ENCODE measurements around the gene PDE4B.
A peak's percentile ranks its signal among the peaks of the same experiment; 100 is the strongest.
"Not testable (repeated sequence)": the region's sequence is repeated elsewhere in the genome, so short reads cannot be mapped to it uniquely, and the experiment has no call there.

Gene PDE4B

GRCh38 chr1:65817891-65818290 is 25.2 kb downstream of the PDE4B start:
- no peak for DNase-seq

GRCh38 chr1:65818966-65819365 is 26.3 kb downstream of the PDE4B start:
- DNase-seq: no peak

GRCh38 chr1:65820983-65821382 is 28.3 kb downstream of the PDE4B start:
- DNase-seq: no peak

- DNase-seq: peak in 1 of 2 donors; percentile 31
Measured at GRCh38 chr1:65821386-65821785, 28.7 kb downstream of the PDE4B start.

GRCh38 chr1:65824103-65824502 is 31.4 kb downstream of the PDE4B start:
- no peak for DNase-seq

GRCh38 chr1:65825741-65826140 is 33.0 kb downstream of the PDE4B start:
- DNase-seq: no peak

- no peak for DNase-seq
Measured at GRCh38 chr1:65826782-65827181, 34.1 kb downstream of the PDE4B start.

- no peak for DNase-seq
Measured at GRCh38 chr1:65827346-65827745, 34.7 kb downstream of the PDE4B start.

- no peak for DNase-seq
Measured at GRCh38 chr1:65830306-65830705, 37.6 kb downstream of the PDE4B start.

- no peak for DNase-seq
Measured at GRCh38 chr1:65832296-65832695, 39.6 kb downstream of the PDE4B start.

- no peak for DNase-seq
Measured at GRCh38 chr1:65836686-65837085, 44.0 kb downstream of the PDE4B start.

- no peak for DNase-seq
Measured at GRCh38 chr1:65840683-65841082, 48.0 kb downstream of the PDE4B start.

GRCh38 chr1:65844296-65844695 is 51.6 kb downstream of the PDE4B start:
- no peak for DNase-seq

- no peak for DNase-seq
Measured at GRCh38 chr1:65844821-65845534, 52.3 kb downstream of the PDE4B start.

- no peak for DNase-seq
Measured at GRCh38 chr1:65845535-65846060, 52.9 kb downstream of the PDE4B start.

GRCh38 chr1:65846866-65847265 is 54.2 kb downstream of the PDE4B start:
- no peak for DNase-seq

- DNase-seq: no peak
Measured at GRCh38 chr1:65850281-65850680, 57.6 kb downstream of the PDE4B start.

- not testable (repeated sequence) for DNase-seq
Measured at GRCh38 chr1:65856591-65856990, 63.9 kb downstream of the PDE4B start.

- DNase-seq: no peak
Measured at GRCh38 chr1:65866439-65866838, 73.7 kb downstream of the PDE4B start.

GRCh38 chr1:65872301-65872700 is 79.6 kb downstream of the PDE4B start:
- no peak for DNase-seq

GRCh38 chr1:65878342-65878741 is 85.6 kb downstream of the PDE4B start:
- DNase-seq: not testable (repeated sequence)

GRCh38 chr1:65880611-65881010 is 87.9 kb downstream of the PDE4B start:
- no peak for DNase-seq

GRCh38 chr1:65881067-65881594 is 88.4 kb downstream of the PDE4B start:
- no peak for DNase-seq

GRCh38 chr1:65882076-65882475 is 89.4 kb downstream of the PDE4B start:
- DNase-seq: no peak

GRCh38 chr1:65889441-65889840 is 96.7 kb downstream of the PDE4B start:
- DNase-seq: no peak
